ENCODE data around the gene RNPS1. TPM values are rescaled to one million over a fixed set of nuclear protein-coding genes. Genes with fewer than 3 reads are reported as not detected.

RNPS1 gene
- total RNA-seq, 2 experiments from 2014 or later: 225 to 339 TPM

- Histone ChIP-seq H3K4me1 (ENCODE audit: insufficient read depth, low read length, poor library complexity, severe bottlenecking) (peaks cover 12% of the 10 kb centered on the region), H3K9me2 (ENCODE audit: insufficient read depth, low read length) (no peaks in the 10 kb centered on the region), H3K27ac (ENCODE audit: low read depth, low read length, poor library complexity, severe bottlenecking) (no peak overlapping the region), H3K4me2 (ENCODE audit: low read length) (no peak overlapping the region), H3K4me3 (ENCODE audit: low read depth, low read length, poor library complexity, severe bottlenecking) (no peak overlapping the region), H2AFZ (ENCODE audit: low read length) (no peak overlapping the region), H3K79me2 (ENCODE audit: insufficient read depth, low read depth, low read length) (peaks cover 5% of the 10 kb centered on the region; the same call in 1 of the 2 replicates), H3K9me3 (ENCODE audit: low read length) (no peaks in the 10 kb centered on the region), H4K20me1 (ENCODE audit: insufficient read depth, low read length) (no peaks in the 10 kb centered on the region), H3K36me3 (ENCODE audit: insufficient read depth, low read length) (no peaks in the 10 kb centered on the region)
- TF ChIP-seq, protein P1, sequence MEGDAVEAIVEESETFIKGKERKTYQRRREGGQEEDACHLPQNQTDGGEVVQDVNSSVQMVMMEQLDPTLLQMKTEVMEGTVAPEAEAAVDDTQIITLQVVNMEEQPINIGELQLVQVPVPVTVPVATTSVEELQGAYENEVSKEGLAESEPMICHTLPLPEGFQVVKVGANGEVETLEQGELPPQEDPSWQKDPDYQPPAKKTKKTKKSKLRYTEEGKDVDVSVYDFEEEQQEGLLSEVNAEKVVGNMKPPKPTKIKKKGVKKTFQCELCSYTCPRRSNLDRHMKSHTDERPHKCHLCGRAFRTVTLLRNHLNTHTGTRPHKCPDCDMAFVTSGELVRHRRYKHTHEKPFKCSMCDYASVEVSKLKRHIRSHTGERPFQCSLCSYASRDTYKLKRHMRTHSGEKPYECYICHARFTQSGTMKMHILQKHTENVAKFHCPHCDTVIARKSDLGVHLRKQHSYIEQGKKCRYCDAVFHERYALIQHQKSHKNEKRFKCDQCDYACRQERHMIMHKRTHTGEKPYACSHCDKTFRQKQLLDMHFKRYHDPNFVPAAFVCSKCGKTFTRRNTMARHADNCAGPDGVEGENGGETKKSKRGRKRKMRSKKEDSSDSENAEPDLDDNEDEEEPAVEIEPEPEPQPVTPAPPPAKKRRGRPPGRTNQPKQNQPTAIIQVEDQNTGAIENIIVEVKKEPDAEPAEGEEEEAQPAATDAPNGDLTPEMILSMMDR (conservative IDR thresholded peaks at IDR 0.05; ENCODE audit: low read length): no peak
- no peak for TF ChIP-seq EZH2phosphoT487 (IDR thresholded peaks at IDR 0.05; ENCODE audit: borderline replicate concordance, low read depth, low read length)
- BruUV-seq (replicated peaks): no TSS peak
- CTCF ChIA-PET (ENCODE audit: unreplicated experiment): no interaction called here
- no peak for DNase-seq (ENCODE audit: low spot score)
- intact Hi-C loops (cut with micrococcal nuclease; ENCODE audit: unreplicated experiment): no loop called here
- POLR2A ChIA-PET: no interaction called here
Observed at GRCh38 chr16:2273931-2274330, 6.0 kb upstream of the RNPS1 start.

- CTCF ChIA-PET (ENCODE audit: unreplicated experiment): no interaction called here
- no peak for DNase-seq (ENCODE audit: low spot score)
- Histone ChIP-seq H3K36me3 (ENCODE audit: insufficient read depth, low read length) (no peaks in the 10 kb centered on the region), H3K79me2 (ENCODE audit: insufficient read depth, low read depth, low read length) (peaks cover 6% of the 10 kb centered on the region; the same call in 1 of the 2 replicates), H3K4me2 (ENCODE audit: low read length) (no peak overlapping the region), H3K9me2 (ENCODE audit: insufficient read depth, low read length) (no peaks in the 10 kb centered on the region), H3K4me1 (ENCODE audit: insufficient read depth, low read length, poor library complexity, severe bottlenecking) (peaks cover 12% of the 10 kb centered on the region), H3K27ac (ENCODE audit: low read depth, low read length, poor library complexity, severe bottlenecking) (no peak overlapping the region), H4K20me1 (ENCODE audit: insufficient read depth, low read length) (no peaks in the 10 kb centered on the region), H3K4me3 (ENCODE audit: low read depth, low read length, poor library complexity, severe bottlenecking) (no peak overlapping the region), H2AFZ (ENCODE audit: low read length) (no peak overlapping the region), H3K9me3 (ENCODE audit: low read length) (no peaks in the 10 kb centered on the region)
- TF ChIP-seq EZH2phosphoT487 (IDR thresholded peaks at IDR 0.05; ENCODE audit: borderline replicate concordance, low read depth, low read length): no peak
- TF ChIP-seq, protein P1 (conservative IDR thresholded peaks at IDR 0.05; ENCODE audit: low read length): no peak
- intact Hi-C loops (cut with micrococcal nuclease; ENCODE audit: unreplicated experiment): no loop called here
- POLR2A ChIA-PET: no interaction called here
- no TSS peak for BruUV-seq (replicated peaks)
Observed at GRCh38 chr16:2273484-2273883, 5.6 kb upstream of the RNPS1 start.

GRCh38 chr16:2271848-2272461 lies 4.0 kb upstream of the RNPS1 start:
- TF ChIP-seq EZH2phosphoT487 (IDR thresholded peaks at IDR 0.05; ENCODE audit: borderline replicate concordance, low read depth, low read length): no peak
- TF ChIP-seq, protein P1 (conservative IDR thresholded peaks at IDR 0.05; ENCODE audit: low read length): no peak
- H3K27ac ChIP-seq (ENCODE audit: low read depth, low read length, poor library complexity, severe bottlenecking): no peak overlapping the region
- H3K4me2 ChIP-seq (ENCODE audit: low read length): no peak overlapping the region
- no TSS peak for BruUV-seq (replicated peaks)
- H3K4me3 ChIP-seq (ENCODE audit: low read depth, low read length, poor library complexity, severe bottlenecking): no peak overlapping the region
- H2AFZ ChIP-seq (ENCODE audit: low read length): no peak overlapping the region
- CTCF ChIA-PET (ENCODE audit: unreplicated experiment): no interaction called here
- no peak for DNase-seq (ENCODE audit: low spot score)
- H3K9me2 ChIP-seq (ENCODE audit: insufficient read depth, low read length): no peaks in the 10 kb centered on the region
- POLR2A ChIA-PET: no interaction called here
- peaks cover 16% of the 10 kb centered on the region for H3K79me2 ChIP-seq (ENCODE audit: insufficient read depth, low read depth, low read length)
- H3K4me1 ChIP-seq (ENCODE audit: insufficient read depth, low read length, poor library complexity, severe bottlenecking): peaks cover 12% of the 10 kb centered on the region
- no peaks in the 10 kb centered on the region for H3K9me3 ChIP-seq (ENCODE audit: low read length)
- no peaks in the 10 kb centered on the region for H4K20me1 ChIP-seq (ENCODE audit: insufficient read depth, low read length)
- intact Hi-C loops (cut with micrococcal nuclease; ENCODE audit: unreplicated experiment): no loop called here
- peaks cover 5% of the 10 kb centered on the region; the same call in 1 of the 2 replicates for H3K36me3 ChIP-seq (ENCODE audit: insufficient read depth, low read length)

Data from OCI-LY7 (cell line).